Neural progenitor cell (in vitro differentiated cells): ENCODE results near the gene TXNRD3.

ENCODE experiments used
- CTCF ChIP-seq: fragments of 200-600 bp; sonication (generic); IDR thresholded peaks from 2 replicates; pipeline ENCODE4 v1.5.1; 2017; ENCODE audit warnings: antibody characterized with exemption, mild to moderate bottlenecking
- EZH2 ChIP-seq: fragments of 200-600 bp; sonication (generic); IDR thresholded peaks from 2 replicates; pipeline ENCODE4 v1.6.1; 2017; ENCODE audit warnings: antibody characterized with exemption, mild to moderate bottlenecking, moderate library complexity
- EZH2phosphoT487 ChIP-seq: fragments of 200-600 bp; sonication (generic); IDR thresholded peaks from 2 replicates; pipeline ENCODE4 v1.6.1; 2017; ENCODE audit warnings: antibody characterized with exemption

- TF ChIP-seq CTCF (no peak), EZH2 (no peak), EZH2phosphoT487 (no peak)
These were observed 30.6 kb upstream of the TXNRD3 start for GRCh38 chr3:126685493-126685892.
